MM.1S (cell line): ENCODE results near the gene EPHX1.

Experiments used
- DNase-seq: peaks from one replicate; pipeline ENCODE4 v3.0.0-alpha.2; 2015
- H2AFZ ChIP-seq: fragments of 300-600 bp; sonication (generic); 2 replicates; pipeline ENCODE4 v1.6.0; 2016; ENCODE audit warnings: antibody characterized with exemption, low read length
- H3F3A ChIP-seq: fragments of 300-600 bp; sonication (generic); 2 replicates; pipeline ENCODE4 v1.6.1; 2016; ENCODE audit warnings: mild to moderate bottlenecking, antibody characterized with exemption, low read length, moderate library complexity, mixed read lengths; ENCODE audit not compliant: insufficient read depth
- H3K27ac ChIP-seq: fragments of 300-600 bp; sonication (generic); 2 replicates; pipeline ENCODE4 v1.5.1; 2016; ENCODE audit warnings: mild to moderate bottlenecking, low read length
- H3K27me3 ChIP-seq: fragments of 300-600 bp; sonication (generic); replicated peaks from 2 replicates; pipeline ENCODE4 v1.6.0; 2016; ENCODE audit warnings: low read length; ENCODE audit not compliant: insufficient read depth
- H3K36me3 ChIP-seq: fragments of 300-600 bp; sonication (generic); replicated peaks from 2 replicates; pipeline ENCODE4 v1.6.1; 2016; ENCODE audit warnings: mild to moderate bottlenecking, low read length, mixed read lengths; ENCODE audit not compliant: insufficient read depth
- H3K4me1 ChIP-seq: fragments of 300-600 bp; sonication (generic); 2 replicates; pipeline ENCODE4 v1.6.1; 2016; ENCODE audit warnings: low read length, mixed read lengths
- H3K4me2 ChIP-seq: fragments of 300-600 bp; sonication (generic); 2 replicates; pipeline ENCODE4 v1.6.0; 2016; ENCODE audit warnings: low read depth, low read length
- H3K4me3 ChIP-seq: fragments of 300-600 bp; sonication (generic); 2 replicates; pipeline ENCODE4 v1.5.1; 2016; ENCODE audit warnings: low read length, mixed read lengths
- H3K79me2 ChIP-seq: fragments of 300-600 bp; sonication (generic); 2 replicates; pipeline ENCODE4 v1.6.1; 2016; ENCODE audit warnings: mixed run types, low read length, mixed read lengths
- H3K9ac ChIP-seq: fragments of 300-600 bp; sonication (generic); 2 replicates; pipeline ENCODE4 v1.6.1; 2016; ENCODE audit warnings: low read length, mixed read lengths
- H3K9me2 ChIP-seq: fragments of 300-600 bp; sonication (generic); replicated peaks from 2 replicates; pipeline ENCODE4 v1.6.1; 2016; ENCODE audit warnings: mild to moderate bottlenecking, low read length, mixed read lengths; ENCODE audit not compliant: insufficient read depth
- H3K9me3 ChIP-seq: fragments of 300-600 bp; sonication (generic); replicated peaks from 2 replicates; pipeline ENCODE4 v1.6.1; 2016; ENCODE audit warnings: mild to moderate bottlenecking, low read length, mixed read lengths; ENCODE audit not compliant: insufficient read depth
- H4K20me1 ChIP-seq: fragments of 300-600 bp; sonication (generic); 2 replicates; pipeline ENCODE4 v1.6.1; 2016; ENCODE audit warnings: mild to moderate bottlenecking, low read length, moderate library complexity, mixed read lengths; ENCODE audit not compliant: insufficient read depth
- EZH2 ChIP-seq: fragments of 300-600 bp; sonication (generic); optimal IDR thresholded peaks from 2 replicates; pipeline ENCODE3; 2017; ENCODE audit warnings: low read depth, mild to moderate bottlenecking, antibody characterized with exemption, low read length, mixed read lengths
- EZH2phosphoT487 ChIP-seq: fragments of 300-600 bp; sonication (generic); IDR thresholded peaks from 2 replicates; pipeline ENCODE4 v1.6.1; 2018; ENCODE audit warnings: antibody characterized with exemption, low read length
- TF ChIP-seq, protein P1 (sequence below): fragments of 300-600 bp; sonication (generic); IDR thresholded peaks from 2 replicates; pipeline ENCODE4 v1.5.1; 2016; ENCODE audit warnings: antibody characterized with exemption, low read length, mixed read lengths

The EPHX1 gene

GRCh38 chr1:225874431-225874830 lies 64.5 kb downstream of the EPHX1 start:
- peaks cover 88% of the 10 kb centered on the region for H3K79me2 ChIP-seq
- H3K4me1 ChIP-seq = peaks cover 44% of the 10 kb centered on the region
- H3K9me3 ChIP-seq = no peaks in the 10 kb centered on the region
- H3K36me3 ChIP-seq = peaks cover 38% of the 10 kb centered on the region
- no peak overlapping the region for H3K4me2 ChIP-seq
- H3K27me3 ChIP-seq = no peaks in the 10 kb centered on the region
- H4K20me1 ChIP-seq = no peaks in the 10 kb centered on the region
- no peak overlapping the region for H2AFZ ChIP-seq
- H3K9ac ChIP-seq = no peak overlapping the region
- no peak overlapping the region for H3K27ac ChIP-seq
- H3K9me2 ChIP-seq = no peaks in the 10 kb centered on the region
- no peak for DNase-seq
- no peak overlapping the region for H3K4me3 ChIP-seq
- TF ChIP-seq EZH2phosphoT487 = no peak
- no peak for TF ChIP-seq EZH2
- TF ChIP-seq, protein P1, sequence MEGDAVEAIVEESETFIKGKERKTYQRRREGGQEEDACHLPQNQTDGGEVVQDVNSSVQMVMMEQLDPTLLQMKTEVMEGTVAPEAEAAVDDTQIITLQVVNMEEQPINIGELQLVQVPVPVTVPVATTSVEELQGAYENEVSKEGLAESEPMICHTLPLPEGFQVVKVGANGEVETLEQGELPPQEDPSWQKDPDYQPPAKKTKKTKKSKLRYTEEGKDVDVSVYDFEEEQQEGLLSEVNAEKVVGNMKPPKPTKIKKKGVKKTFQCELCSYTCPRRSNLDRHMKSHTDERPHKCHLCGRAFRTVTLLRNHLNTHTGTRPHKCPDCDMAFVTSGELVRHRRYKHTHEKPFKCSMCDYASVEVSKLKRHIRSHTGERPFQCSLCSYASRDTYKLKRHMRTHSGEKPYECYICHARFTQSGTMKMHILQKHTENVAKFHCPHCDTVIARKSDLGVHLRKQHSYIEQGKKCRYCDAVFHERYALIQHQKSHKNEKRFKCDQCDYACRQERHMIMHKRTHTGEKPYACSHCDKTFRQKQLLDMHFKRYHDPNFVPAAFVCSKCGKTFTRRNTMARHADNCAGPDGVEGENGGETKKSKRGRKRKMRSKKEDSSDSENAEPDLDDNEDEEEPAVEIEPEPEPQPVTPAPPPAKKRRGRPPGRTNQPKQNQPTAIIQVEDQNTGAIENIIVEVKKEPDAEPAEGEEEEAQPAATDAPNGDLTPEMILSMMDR = no peak
- H3F3A ChIP-seq = peaks cover 5% of the 10 kb centered on the region

DNA sequence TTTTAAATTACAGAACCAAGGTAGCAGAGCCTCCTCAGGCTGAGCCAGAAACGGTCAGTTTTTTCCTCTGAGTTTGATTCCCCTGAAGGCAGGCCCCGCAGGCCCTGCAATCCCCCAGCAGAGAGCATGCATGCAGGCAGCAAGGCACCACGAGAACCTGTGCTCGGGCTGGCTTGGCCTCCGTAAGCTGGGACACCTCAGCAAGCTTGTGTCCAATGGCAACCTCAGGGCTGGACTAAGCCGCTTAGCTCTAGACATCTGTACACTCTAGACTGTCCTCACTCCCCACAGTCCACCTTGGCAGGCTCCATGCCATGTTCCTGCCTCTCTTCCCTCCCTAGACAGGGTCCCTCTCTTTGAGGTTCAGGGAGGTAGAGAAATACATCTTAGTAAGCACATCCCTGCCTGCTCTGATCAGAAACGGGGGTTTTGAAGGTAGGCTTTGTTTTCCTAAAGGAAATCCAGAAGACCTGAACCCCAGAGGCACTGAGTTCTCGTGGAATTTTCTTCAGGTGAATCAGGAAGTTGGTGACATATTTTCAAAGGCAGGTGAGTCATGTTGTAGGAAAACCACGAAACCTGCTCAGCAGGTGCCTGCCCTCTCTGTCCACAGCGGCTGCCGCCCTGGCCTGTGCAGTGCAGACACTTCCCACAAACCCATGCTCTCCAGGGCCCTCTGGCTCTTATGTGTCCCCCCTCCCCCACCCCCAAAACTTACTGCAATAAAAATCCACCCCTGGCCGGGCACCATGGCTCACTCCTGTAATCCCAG lies 65.3 kb downstream of the EPHX1 start:
- H4K20me1 ChIP-seq = no peaks in the 10 kb centered on the region
- DNase-seq = peak; percentile 35
- H3K4me2 ChIP-seq = peak overlapping the region; percentile 6; the same call in 1 of the 2 replicates
- H3K4me1 ChIP-seq = peaks cover 51% of the 10 kb centered on the region
- H3K27me3 ChIP-seq = no peaks in the 10 kb centered on the region
- H3K9me3 ChIP-seq = no peaks in the 10 kb centered on the region
- no peak overlapping the region for H2AFZ ChIP-seq
- H3F3A ChIP-seq = peaks cover 13% of the 10 kb centered on the region
- no peaks in the 10 kb centered on the region for H3K9me2 ChIP-seq
- H3K9ac ChIP-seq = peak overlapping the region; percentile 3; the same call in 1 of the 2 replicates
- H3K27ac ChIP-seq = peak overlapping the region; percentile 44; the same call in 1 of the 2 replicates
- peaks cover 38% of the 10 kb centered on the region for H3K36me3 ChIP-seq
- H3K79me2 ChIP-seq = peaks cover 95% of the 10 kb centered on the region
- no peak for TF ChIP-seq EZH2phosphoT487
- no peak overlapping the region for H3K4me3 ChIP-seq

DNA sequence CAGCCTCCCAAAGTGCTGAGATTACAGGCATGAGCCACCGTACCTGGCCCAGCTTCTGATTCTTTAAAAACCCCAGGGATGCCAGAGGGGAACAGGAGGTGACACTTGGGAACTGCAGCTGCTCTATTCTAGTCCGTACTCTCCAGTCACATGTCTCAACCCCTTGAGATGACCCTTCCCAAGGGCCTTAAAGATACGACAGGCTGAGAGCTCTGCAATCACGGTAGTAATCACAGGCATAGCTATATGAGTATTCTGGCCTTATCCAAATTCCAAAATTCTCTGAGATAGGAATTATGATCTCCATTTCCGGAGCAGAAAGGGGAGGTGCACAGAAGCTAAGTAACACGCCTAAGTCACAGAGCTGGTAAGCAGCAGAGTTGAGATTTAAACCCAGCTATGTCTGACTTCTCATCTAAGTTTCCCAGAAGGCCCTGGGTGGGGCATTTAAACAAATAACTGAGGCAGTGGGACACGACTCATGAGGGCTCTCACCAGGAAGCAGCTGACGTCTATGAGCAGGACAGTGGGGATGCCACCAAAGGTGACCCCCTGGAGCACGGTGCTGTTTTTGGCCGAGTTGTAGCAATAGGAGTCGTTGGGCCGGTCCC lies 67.1 kb downstream of the EPHX1 start:
- H3K36me3 ChIP-seq = peaks cover 26% of the 10 kb centered on the region
- H2AFZ ChIP-seq = no peak overlapping the region
- no peaks in the 10 kb centered on the region for H3K9me2 ChIP-seq
- H3K9me3 ChIP-seq = no peaks in the 10 kb centered on the region
- no peak for TF ChIP-seq EZH2
- TF ChIP-seq, protein P1 = no peak
- no peak for TF ChIP-seq EZH2phosphoT487
- H3K4me3 ChIP-seq = no peak overlapping the region
- H4K20me1 ChIP-seq = no peaks in the 10 kb centered on the region
- peaks cover 95% of the 10 kb centered on the region for H3K79me2 ChIP-seq
- peaks cover 31% of the 10 kb centered on the region for H3F3A ChIP-seq
- peaks cover 62% of the 10 kb centered on the region for H3K4me1 ChIP-seq
- peak overlapping the region; percentile 99; the same call in 1 of the 2 replicates for H3K4me2 ChIP-seq
- no peak overlapping the region for H3K9ac ChIP-seq
- H3K27ac ChIP-seq = no peak overlapping the region
- DNase-seq = no peak
- no peaks in the 10 kb centered on the region for H3K27me3 ChIP-seq
